CD4-positive, alpha-beta T cell treated with Interleukin-4 for 1 hour (primary cell): ENCODE measurements around the gene BRD9.

Experiments used
- DNase-seq, 2 donors: peaks; one replicate each; pipeline ENCODE4 v3.0.0-alpha.2; 2020 to 2022

Gene BRD9

GRCh38 chr5:878125-878524 is 14.5 kb downstream of the BRD9 start:
- DNase-seq = no peak

- DNase-seq = no peak
Observed at GRCh38 chr5:876398-877365, 15.9 kb downstream of the BRD9 start.

GRCh38 chr5:875931-876330 is 16.7 kb downstream of the BRD9 start:
- no peak for DNase-seq

- DNase-seq = no peak
Observed at GRCh38 chr5:873328-873727, 19.3 kb downstream of the BRD9 start.

- DNase-seq = no peak
Observed at GRCh38 chr5:872301-872700, 20.3 kb downstream of the BRD9 start.

- DNase-seq = no peak
Observed at GRCh38 chr5:871596-872298, 20.9 kb downstream of the BRD9 start.

- no peak for DNase-seq
Observed at GRCh38 chr5:870956-871355, 21.6 kb downstream of the BRD9 start.

- no peak for DNase-seq
Observed at GRCh38 chr5:868428-869135, 24.0 kb downstream of the BRD9 start.

- DNase-seq = no peak
Observed at GRCh38 chr5:867300-867870, 25.2 kb downstream of the BRD9 start.

GRCh38 chr5:865771-866170 is 26.8 kb downstream of the BRD9 start:
- DNase-seq = no peak

GRCh38 chr5:865168-865521 is 27.5 kb downstream of the BRD9 start:
- DNase-seq = no peak

- DNase-seq = no peak
Observed at GRCh38 chr5:864492-865167, 28.0 kb downstream of the BRD9 start.

- DNase-seq = no peak
Observed at GRCh38 chr5:863244-863805, 29.3 kb downstream of the BRD9 start.

- no peak for DNase-seq
Observed at GRCh38 chr5:862367-863243, 30.0 kb downstream of the BRD9 start.

GRCh38 chr5:861442-862366 is 30.9 kb downstream of the BRD9 start:
- no peak for DNase-seq

- DNase-seq = no peak
Observed at GRCh38 chr5:860506-861150, 32.0 kb downstream of the BRD9 start.

GRCh38 chr5:859798-860296 is 32.8 kb downstream of the BRD9 start:
- DNase-seq = no peak

- no peak for DNase-seq
Observed at GRCh38 chr5:859391-859790, 33.2 kb downstream of the BRD9 start.

GRCh38 chr5:858726-859125 is 33.9 kb downstream of the BRD9 start:
- no peak for DNase-seq
